Measurements from ENCODE around the gene TRPV5. TPM values are rescaled to one million over a fixed set of nuclear protein-coding genes. Genes with fewer than 3 reads are reported as not detected.

The TRPV5 gene
- total RNA-seq, 1 donor from 2014 or later = not detected

DNA sequence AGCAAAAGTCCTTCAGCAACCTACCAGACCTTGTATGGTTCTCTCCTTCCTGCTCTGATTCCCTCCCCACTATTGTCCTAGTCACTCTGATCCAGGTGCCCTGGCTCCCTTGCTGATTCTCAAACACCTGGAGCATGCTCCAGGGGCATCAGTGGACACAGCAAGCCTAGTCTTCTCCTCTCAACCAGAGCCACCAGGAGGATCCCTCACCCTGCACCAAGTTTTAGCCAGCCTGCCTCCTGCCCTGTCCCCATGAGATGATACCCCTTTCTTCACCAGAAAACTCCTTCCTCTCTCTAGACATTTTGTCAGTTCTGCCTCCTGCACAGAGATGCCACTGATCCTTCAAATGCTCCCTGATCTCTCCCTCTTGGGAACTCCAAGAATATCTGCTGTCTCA lies 16.7 kb upstream of the TRPV5 start:
- Mint-ChIP-seq H3K4me1 (ENCODE audit: unreplicated experiment) (no peaks in the 10 kb centered on the region), H3K4me3 (ENCODE audit: unreplicated experiment) (no peak overlapping the region), H3K27me3 (ENCODE audit: unreplicated experiment) (no peaks in the 10 kb centered on the region), H3K27ac (ENCODE audit: unreplicated experiment) (no peak overlapping the region), H3K36me3 (ENCODE audit: unreplicated experiment) (no peaks in the 10 kb centered on the region), H3K9me3 (ENCODE audit: unreplicated experiment) (peaks cover 7% of the 10 kb centered on the region)
- no peak for TF ChIP-seq CTCF (IDR thresholded peaks at IDR 0.05)
- peak; percentile 63 for DNase-seq (ENCODE audit: extremely low spot score, unreplicated experiment)

GRCh38 chr7:142948603-142949002 lies 15.1 kb upstream of the TRPV5 start:
- Mint-ChIP-seq H3K9me3 (ENCODE audit: unreplicated experiment) (peaks cover 3% of the 10 kb centered on the region), H3K4me3 (ENCODE audit: unreplicated experiment) (no peak overlapping the region), H3K27ac (ENCODE audit: unreplicated experiment) (no peak overlapping the region), H3K4me1 (ENCODE audit: unreplicated experiment) (no peaks in the 10 kb centered on the region), H3K36me3 (ENCODE audit: unreplicated experiment) (no peaks in the 10 kb centered on the region), H3K27me3 (ENCODE audit: unreplicated experiment) (no peaks in the 10 kb centered on the region)
- DNase-seq (ENCODE audit: extremely low spot score, unreplicated experiment) = no peak
- no peak for TF ChIP-seq CTCF (IDR thresholded peaks at IDR 0.05)

DNA sequence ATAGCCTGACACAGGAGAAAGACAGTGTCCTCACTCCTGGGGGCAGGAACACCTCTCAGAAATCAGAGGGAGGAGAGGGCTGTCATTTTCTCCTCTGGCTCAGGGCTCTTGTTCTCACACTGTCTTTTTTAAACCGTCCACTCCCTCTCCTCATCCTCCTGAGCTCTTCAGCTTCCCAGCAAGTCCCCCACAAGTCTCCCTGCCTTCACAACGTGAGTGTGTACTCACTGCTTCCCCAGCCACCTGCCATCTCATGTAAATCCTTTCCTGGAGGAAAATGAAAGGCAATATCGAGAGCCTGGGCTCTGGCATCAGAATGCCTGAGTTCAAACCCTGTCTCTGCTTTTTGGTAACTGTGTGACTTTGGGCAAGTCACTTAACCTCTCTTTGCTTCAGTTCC lies 11.5 kb upstream of the TRPV5 start:
- TF ChIP-seq CTCF (IDR thresholded peaks at IDR 0.05) = no peak
- H3K36me3 Mint-ChIP-seq (ENCODE audit: unreplicated experiment) = no peaks in the 10 kb centered on the region
- no peaks in the 10 kb centered on the region for H3K27me3 Mint-ChIP-seq (ENCODE audit: unreplicated experiment)
- H3K27ac Mint-ChIP-seq (ENCODE audit: unreplicated experiment) = no peak overlapping the region
- H3K9me3 Mint-ChIP-seq (ENCODE audit: unreplicated experiment) = peaks cover 3% of the 10 kb centered on the region
- H3K4me3 Mint-ChIP-seq (ENCODE audit: unreplicated experiment) = no peak overlapping the region
- H3K4me1 Mint-ChIP-seq (ENCODE audit: unreplicated experiment) = no peaks in the 10 kb centered on the region
- no peak for DNase-seq (ENCODE audit: extremely low spot score, unreplicated experiment)

- no peaks in the 10 kb centered on the region for H3K36me3 Mint-ChIP-seq (ENCODE audit: unreplicated experiment)
- H3K27ac Mint-ChIP-seq (ENCODE audit: unreplicated experiment) = no peak overlapping the region
- DNase-seq (ENCODE audit: extremely low spot score, unreplicated experiment) = no peak
- H3K4me3 Mint-ChIP-seq (ENCODE audit: unreplicated experiment) = no peak overlapping the region
- H3K9me3 Mint-ChIP-seq (ENCODE audit: unreplicated experiment) = peaks cover 3% of the 10 kb centered on the region
- no peaks in the 10 kb centered on the region for H3K27me3 Mint-ChIP-seq (ENCODE audit: unreplicated experiment)
- no peak for TF ChIP-seq CTCF (IDR thresholded peaks at IDR 0.05)
- H3K4me1 Mint-ChIP-seq (ENCODE audit: unreplicated experiment) = no peaks in the 10 kb centered on the region
Measured at GRCh38 chr7:142943706-142944268, 10.2 kb upstream of the TRPV5 start.

DNA sequence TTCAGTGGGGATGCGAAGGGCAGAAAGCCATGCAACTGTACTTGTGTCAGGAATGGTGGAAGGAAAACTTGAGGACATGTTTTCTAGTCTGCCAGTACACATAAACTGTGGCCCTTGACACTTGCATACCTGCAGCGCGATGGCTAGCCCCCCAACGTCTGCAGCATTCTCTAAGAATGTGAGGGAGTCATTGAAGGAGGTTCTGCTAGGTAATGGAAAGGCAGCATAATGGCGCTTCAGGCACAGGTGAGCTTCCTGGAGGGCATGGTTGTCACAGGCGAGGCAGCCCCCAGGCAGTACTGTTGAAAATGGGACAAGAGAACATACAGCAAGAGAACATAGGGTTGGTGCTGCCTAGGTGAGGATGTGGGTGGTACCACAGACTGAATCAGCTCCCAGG lies 9.2 kb upstream of the TRPV5 start:
- Mint-ChIP-seq H3K4me3 (ENCODE audit: unreplicated experiment) (no peak overlapping the region), H3K9me3 (ENCODE audit: unreplicated experiment) (peaks cover 3% of the 10 kb centered on the region), H3K36me3 (ENCODE audit: unreplicated experiment) (no peaks in the 10 kb centered on the region), H3K4me1 (ENCODE audit: unreplicated experiment) (no peaks in the 10 kb centered on the region), H3K27me3 (ENCODE audit: unreplicated experiment) (no peaks in the 10 kb centered on the region), H3K27ac (ENCODE audit: unreplicated experiment) (no peak overlapping the region)
- TF ChIP-seq CTCF (IDR thresholded peaks at IDR 0.05) = no peak
- no peak for DNase-seq (ENCODE audit: extremely low spot score, unreplicated experiment)
